ENCODE measurements around the gene ZNF45.
A peak's percentile ranks its signal among the peaks of the same experiment; 100 is the strongest.
"Not testable (repeated sequence)": the region's sequence is repeated elsewhere in the genome, so short reads cannot be mapped to it uniquely, and the experiment has no call there.

ZNF45 gene

GRCh38 chr19:43960411-43960810, 25.3 kb upstream of the ZNF45 start:
- no peak for TF ChIP-seq CTCF (IDR thresholded peaks at IDR 0.05; ENCODE audit: low read depth, low read length, missing control alignments)
- no peak overlapping the region for H3K4me3 ChIP-seq (ENCODE audit: low read depth, low read length)
- DNase-seq (ENCODE audit: low read depth) = no peak
- in situ Hi-C loops (cut with HindIII; ENCODE audit: low sequenced_read_pairs) = loop anchor here (5.0 kb wide), 1 partner anchor 53 kb away; no protein-coding TSS in a partner anchor

GRCh38 chr19:43957891-43958290, 22.8 kb upstream of the ZNF45 start:
- H3K4me3 ChIP-seq (ENCODE audit: low read depth, low read length) = no peak overlapping the region
- no peak for TF ChIP-seq CTCF (IDR thresholded peaks at IDR 0.05; ENCODE audit: low read depth, low read length, missing control alignments)
- no peak for DNase-seq (ENCODE audit: low read depth)
- in situ Hi-C loops (cut with HindIII; ENCODE audit: low sequenced_read_pairs) = no loop called here

- in situ Hi-C loops (cut with HindIII; ENCODE audit: low sequenced_read_pairs) = no loop called here
- DNase-seq (ENCODE audit: low read depth) = no peak
- no peak overlapping the region for H3K4me3 ChIP-seq (ENCODE audit: low read depth, low read length)
- TF ChIP-seq CTCF (IDR thresholded peaks at IDR 0.05; ENCODE audit: low read depth, low read length, missing control alignments) = no peak
These were observed 21.7 kb upstream of the ZNF45 start for GRCh38 chr19:43956827-43957226.

GRCh38 chr19:43950834-43951645, 16.0 kb upstream of the ZNF45 start, which contains the start of gene ZNF221:
TSS of gene ZNF221 (plus strand) at chr19:43951228. CDS start at chr19:43962727, 11,499 bp downstream.
- peak; percentile 56 for TF ChIP-seq CTCF (IDR thresholded peaks at IDR 0.05; ENCODE audit: low read depth, low read length, missing control alignments)
- H3K4me3 ChIP-seq (ENCODE audit: low read depth, low read length) = peak within 1 kb of the TSS; percentile 68
- in situ Hi-C loops (cut with HindIII; ENCODE audit: low sequenced_read_pairs) = no loop called here
- peak; percentile 98 for DNase-seq (ENCODE audit: low read depth)

- H3K4me3 ChIP-seq (ENCODE audit: low read depth, low read length); DNase-seq (ENCODE audit: low read depth); in situ Hi-C loops (cut with HindIII; ENCODE audit: low sequenced_read_pairs): not testable (repeated sequence)
These were observed 14.7 kb upstream of the ZNF45 start for GRCh38 chr19:43949803-43950202.

- DNase-seq (ENCODE audit: low read depth); in situ Hi-C loops (cut with HindIII; ENCODE audit: low sequenced_read_pairs); H3K4me3 ChIP-seq (ENCODE audit: low read depth, low read length): not testable (repeated sequence)
These were observed 12.3 kb upstream of the ZNF45 start for GRCh38 chr19:43947412-43947811.

- in situ Hi-C loops (cut with HindIII; ENCODE audit: low sequenced_read_pairs) = no loop called here
- no peak for DNase-seq (ENCODE audit: low read depth)
- TF ChIP-seq CTCF (IDR thresholded peaks at IDR 0.05; ENCODE audit: low read depth, low read length, missing control alignments) = no peak
- no peak overlapping the region for H3K4me3 ChIP-seq (ENCODE audit: low read depth, low read length)
These were observed 6.1 kb upstream of the ZNF45 start for GRCh38 chr19:43941209-43941608.
